Peyer's patch (tissue), 4 donors: ENCODE data around the gene SCN5A. TPM values are rescaled to one million over a fixed set of nuclear protein-coding genes. Genes with fewer than 3 reads are reported as not detected.

Source experiments
- DNase-seq, 3 donors: peaks; one replicate each; pipeline ENCODE4 v3.0.0-alpha.2; 2017 to 2019
- H3K27ac ChIP-seq, 4 donors: fragments of 200-600 bp; sonication (generic); one replicate each; pipeline ENCODE4 v1.5.1; 2016 to 2019
- H3K27me3 ChIP-seq, 2 donors: fragments of 200-600 bp; sonication (generic); one replicate each; pipeline ENCODE4 v1.5.1; 2019
- H3K36me3 ChIP-seq, 3 donors: fragments of 200-600 bp; sonication (generic); one replicate each; pipeline ENCODE4 v1.5.1; 2016 to 2019
- H3K4me1 ChIP-seq, 4 donors: fragments of 200-600 bp; sonication (generic); one replicate each; pipeline ENCODE4 v1.5.1; 2016 to 2019
- H3K4me3 ChIP-seq, 4 donors: fragments of 200-600 bp; sonication (generic); 1 replicate in 3 of 4; 2 replicates in 1 of 4; pipeline ENCODE4 v1.5.1; 2016 to 2019; ENCODE audit warnings: mild to moderate bottlenecking in 1 of 4
- H3K9me3 ChIP-seq, 4 donors: fragments of 200-600 bp; sonication (generic); one replicate each; pipeline ENCODE4 v1.5.1; 2016 to 2019; ENCODE audit warnings: mild to moderate bottlenecking in 1 of 4
- CTCF ChIP-seq, 6 experiments: fragments of 450-650 bp in 4 of 6; fragments of 200-600 bp in 2 of 6; sonication (generic) in 1 of 6; IDR thresholded peaks; one replicate each; pipeline ENCODE4 v1.5.1; 2017 to 2019; ENCODE audit warnings: antibody characterized with exemption in 6 of 6, mild to moderate bottlenecking in 3 of 6, moderate library complexity in 1 of 6
- POLR2A ChIP-seq, 2 donors: fragments of 450-650 bp; IDR thresholded peaks; one replicate each; pipeline ENCODE4 v1.5.1; 2017; ENCODE audit warnings: antibody characterized with exemption in 2 of 2, mild to moderate bottlenecking in 2 of 2, moderate library complexity in 2 of 2
- total RNA-seq, 4 donors: library from RNA; depleted of rRNA; stranded (reverse); fragments of >200 nt; gene quantifications; one replicate each; pipeline ENCODE4 v1.1.0, GENCODE V29; 2016

SCN5A gene
- total RNA-seq, 4 donors from 2014 or later: 0.13 TPM; not detected in 3

- no peak for DNase-seq
- H3K9me3 ChIP-seq: no peaks in the 10 kb centered on the region
- H3K27ac ChIP-seq: no peak overlapping the region
- H3K27me3 ChIP-seq: no peaks in the 10 kb centered on the region
- no peaks in the 10 kb centered on the region for H3K4me1 ChIP-seq
- no peak for TF ChIP-seq POLR2A (IDR thresholded peaks at IDR 0.05)
- peaks cover 0 to 23% (median 0%) of the 10 kb centered on the region in 3 donors for H3K36me3 ChIP-seq
- H3K4me3 ChIP-seq: no peak overlapping the region
Observed at GRCh38 chr3:38528457-38528856, 121.0 kb downstream of the SCN5A start.

GRCh38 chr3:38526792-38527191 is 122.7 kb downstream of the SCN5A start:
- DNase-seq: no peak
- H3K36me3 ChIP-seq: peaks cover 0 to 26% (median 0%) of the 10 kb centered on the region in 3 donors

DNA sequence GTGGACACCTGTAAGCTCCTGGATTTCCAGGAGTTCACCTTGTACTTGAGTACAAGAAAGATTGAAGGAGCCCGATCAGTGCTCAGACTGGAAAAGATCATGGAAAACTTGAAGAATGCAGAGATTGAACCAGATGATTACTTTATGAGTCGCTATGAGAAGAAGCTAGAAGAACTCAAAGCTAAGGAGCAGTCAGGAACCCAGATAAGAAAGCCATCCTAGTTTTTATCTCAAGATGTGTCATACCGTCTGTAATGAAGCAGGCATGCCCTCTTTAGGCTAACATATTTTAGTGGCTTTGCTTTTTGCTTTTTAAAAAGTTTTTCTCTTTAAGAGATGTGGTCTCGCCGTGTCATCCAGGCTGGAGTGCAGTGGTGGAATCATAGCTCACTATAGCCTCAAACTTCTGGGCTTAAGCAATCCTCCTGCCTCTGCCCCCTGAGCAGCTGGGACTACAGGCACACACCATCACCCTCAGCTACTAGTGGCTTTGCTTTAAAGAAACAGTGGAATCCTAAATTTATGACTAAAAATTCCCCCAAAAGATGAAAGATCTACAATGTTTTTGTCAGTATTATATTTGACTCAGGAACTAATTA is 125.2 kb downstream of the SCN5A start:
- Histone ChIP-seq H3K9me3 (no peaks in the 10 kb centered on the region), H3K4me1 (no peaks in the 10 kb centered on the region), H3K36me3 (peaks cover 0 to 26% (median 0%) of the 10 kb centered on the region in 3 donors), H3K27ac (no peak overlapping the region), H3K27me3 (no peaks in the 10 kb centered on the region), H3K4me3 (no peak overlapping the region)
- DNase-seq: no peak
- TF ChIP-seq POLR2A (IDR thresholded peaks at IDR 0.05) (no peak), CTCF (IDR thresholded peaks at IDR 0.05) (no peak)

More at GRCh38 chr3:38526792-38527191, 122.7 kb downstream of the SCN5A start:
- Histone ChIP-seq H3K27ac (no peak overlapping the region), H3K27me3 (no peaks in the 10 kb centered on the region), H3K4me3 (no peak overlapping the region), H3K9me3 (no peaks in the 10 kb centered on the region), H3K4me1 (no peaks in the 10 kb centered on the region)
- TF ChIP-seq POLR2A (IDR thresholded peaks at IDR 0.05) (no peak), CTCF (IDR thresholded peaks at IDR 0.05) (no peak)

GRCh38 chr3:38522002-38522401 is 127.5 kb downstream of the SCN5A start:
- no peaks in the 10 kb centered on the region for H3K9me3 ChIP-seq
- H3K27ac ChIP-seq: no peak overlapping the region
- no peaks in the 10 kb centered on the region for H3K4me1 ChIP-seq
- H3K27me3 ChIP-seq: no peaks in the 10 kb centered on the region
- no peak overlapping the region for H3K4me3 ChIP-seq
- H3K36me3 ChIP-seq: peaks cover 0 to 26% (median 0%) of the 10 kb centered on the region in 3 donors
- TF ChIP-seq CTCF (IDR thresholded peaks at IDR 0.05) (no peak), POLR2A (IDR thresholded peaks at IDR 0.05) (no peak)
- DNase-seq: no peak

GRCh38 chr3:38521391-38521987 is 128.0 kb downstream of the SCN5A start:
- no peak overlapping the region for H3K4me3 ChIP-seq
- no peak overlapping the region for H3K27ac ChIP-seq
- H3K4me1 ChIP-seq: no peaks in the 10 kb centered on the region
- TF ChIP-seq POLR2A (IDR thresholded peaks at IDR 0.05) (no peak), CTCF (IDR thresholded peaks at IDR 0.05) (peak; percentile 77 to 95 (median 82))
- peaks cover 0 to 26% (median 0%) of the 10 kb centered on the region in 3 donors for H3K36me3 ChIP-seq
- H3K27me3 ChIP-seq: no peaks in the 10 kb centered on the region
- DNase-seq: peak in 2 of 3 donors; percentile 66 to 87
- H3K9me3 ChIP-seq: no peaks in the 10 kb centered on the region

DNA sequence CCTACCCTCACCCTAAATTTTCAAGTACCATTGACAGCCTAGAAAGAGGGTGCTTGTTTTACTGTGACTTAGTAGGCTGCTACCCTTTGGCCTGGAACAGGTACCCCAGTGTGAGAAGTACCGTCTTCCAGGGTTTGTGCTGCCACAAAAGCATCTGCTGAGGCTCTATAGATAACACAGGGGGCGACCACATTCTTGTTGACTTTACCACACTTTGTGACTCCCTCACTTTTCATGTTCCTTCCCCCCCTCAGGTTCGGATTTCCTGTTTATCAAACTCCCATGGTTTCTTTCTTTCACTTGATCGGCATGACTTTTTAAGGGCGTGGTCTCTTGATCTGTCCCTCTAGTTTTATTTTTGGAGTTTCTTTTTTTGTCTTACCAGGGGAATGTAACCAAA is 129.8 kb downstream of the SCN5A start:
- Histone ChIP-seq H3K9me3 (no peaks in the 10 kb centered on the region), H3K4me3 (no peak overlapping the region), H3K27ac (peak overlapping the region in 1 of 4 donors; percentile 19), H3K36me3 (peaks cover 0 to 15% (median 0%) of the 10 kb centered on the region in 3 donors), H3K27me3 (no peaks in the 10 kb centered on the region), H3K4me1 (no peaks in the 10 kb centered on the region)
- peak in 1 of 3 donors; percentile 28 for DNase-seq
- TF ChIP-seq POLR2A (IDR thresholded peaks at IDR 0.05) (no peak), CTCF (IDR thresholded peaks at IDR 0.05) (no peak)
